Stomach (tissue), 9 donors: ENCODE measurements around the gene CHCHD6. TPM values are rescaled to one million over a fixed set of nuclear protein-coding genes. Genes with fewer than 3 reads are reported as not detected.
"Not testable (repeated sequence)": the region's sequence is repeated elsewhere in the genome, so short reads cannot be mapped to it uniquely, and the experiment has no call there.

ENCODE experiments used
- DNase-seq, 2 donors: peaks; one replicate each; pipeline versions ENCODE4 v3.0.0 to v3.0.0-alpha.2; 2013 to 2019
- H3K27ac ChIP-seq, 5 donors: fragments of 200-600 bp in 4 of 5; sonication (generic) in 4 of 5; one replicate each; pipeline ENCODE4 v1.5.1; 2013 to 2019; ENCODE audit warnings: mild to moderate bottlenecking in 1 of 5, moderate library complexity in 1 of 5
- H3K27me3 ChIP-seq, 3 donors: fragments of 200-600 bp; sonication (generic); one replicate each; pipeline ENCODE4 v1.5.1; 2017 to 2019; ENCODE audit warnings: mixed run types in 1 of 3
- H3K36me3 ChIP-seq, 4 donors: fragments of 200-600 bp; sonication (generic); 1 replicate in 3 of 4; 2 replicates in 1 of 4; pipeline ENCODE4 v1.5.1; 2016 to 2019
- H3K4me1 ChIP-seq, 4 donors: fragments of 200-600 bp; sonication (generic); one replicate each; pipeline ENCODE4 v1.5.1; 2016 to 2019
- H3K4me3 ChIP-seq, 4 donors: fragments of 200-600 bp; sonication (generic) in 3 of 4; one replicate each; pipeline ENCODE4 v1.5.1; 2016 to 2019; ENCODE audit warnings: mild to moderate bottlenecking in 1 of 4
- H3K9me3 ChIP-seq, 4 donors: fragments of 200-600 bp; sonication (generic); one replicate each; pipeline ENCODE4 v1.5.1; 2016 to 2019
- EP300 ChIP-seq: sonication (generic); formaldehyde crosslinking; IDR thresholded peaks from one replicate; pipeline ENCODE4 v1.6.1; 2017; ENCODE audit warnings: antibody characterized with exemption
- POLR2A ChIP-seq, 4 donors: fragments of 450-650 bp; IDR thresholded peaks; one replicate each; pipeline ENCODE4 v1.6.1; 2016; ENCODE audit warnings: antibody characterized with exemption in 4 of 4, control low read depth in 2 of 4, mild to moderate bottlenecking in 1 of 4, moderate library complexity in 1 of 4
- POLR2AphosphoS5 ChIP-seq, 3 donors: sonication (generic); formaldehyde crosslinking; IDR thresholded peaks; one replicate each; pipeline ENCODE4 v1.6.1; 2016; ENCODE audit warnings: antibody characterized with exemption in 3 of 3
- WGBS, 5 donors: extraction: QIAGEN DNeasy Blood & Tissue Kit in 3 of 5; methylation state at CpG; one replicate each; pipeline versions ENCODE4 v1.1.5 to v1.1.7; 2013 to 2018; 5-methylcytosine and 5-hydroxymethylcytosine counted together
- intact Hi-C: fragments of 100-400 bp; cut with DNase I; formaldehyde crosslinking; loops from one replicate; pipeline ENCODE4 v1.15.1; 2023; ENCODE audit warnings: low total_unique reads
- polyA plus RNA-seq, 3 donors: library from polyadenylated mRNA; stranded (reverse); fragments of 200-250 nt; gene quantifications; one replicate each; pipeline ENCODE4 v1.2.3, GENCODE V29; 2013
- total RNA-seq, 5 donors: library from RNA; depleted of rRNA; stranded (reverse); fragments of >200 nt; gene quantifications; one replicate each; pipeline versions ENCODE4 v1.1.0 to v1.2.3, GENCODE V29; 2014 to 2016
- TF ChIP-seq, protein P1 (sequence below), 7 experiments: fragments of 450-650 bp in 4 of 7; fragments of 200-600 bp in 3 of 7; sonication (generic) in 3 of 7; IDR thresholded peaks; one replicate each; pipeline ENCODE4 v1.5.1; 2016 to 2019; ENCODE audit warnings: antibody characterized with exemption in 7 of 7, control low read depth in 2 of 7, mild to moderate bottlenecking in 1 of 7
- donor health status: healthy with polysubstance abuse.
- donor health status: Bipolar disorder and iron deficiency.
- donor health status: healthy.

Gene CHCHD6
- total and polyA plus RNA-seq, 8 donors: 4.0 to 40.8 (median 11.9) TPM; not detected in 1

DNA sequence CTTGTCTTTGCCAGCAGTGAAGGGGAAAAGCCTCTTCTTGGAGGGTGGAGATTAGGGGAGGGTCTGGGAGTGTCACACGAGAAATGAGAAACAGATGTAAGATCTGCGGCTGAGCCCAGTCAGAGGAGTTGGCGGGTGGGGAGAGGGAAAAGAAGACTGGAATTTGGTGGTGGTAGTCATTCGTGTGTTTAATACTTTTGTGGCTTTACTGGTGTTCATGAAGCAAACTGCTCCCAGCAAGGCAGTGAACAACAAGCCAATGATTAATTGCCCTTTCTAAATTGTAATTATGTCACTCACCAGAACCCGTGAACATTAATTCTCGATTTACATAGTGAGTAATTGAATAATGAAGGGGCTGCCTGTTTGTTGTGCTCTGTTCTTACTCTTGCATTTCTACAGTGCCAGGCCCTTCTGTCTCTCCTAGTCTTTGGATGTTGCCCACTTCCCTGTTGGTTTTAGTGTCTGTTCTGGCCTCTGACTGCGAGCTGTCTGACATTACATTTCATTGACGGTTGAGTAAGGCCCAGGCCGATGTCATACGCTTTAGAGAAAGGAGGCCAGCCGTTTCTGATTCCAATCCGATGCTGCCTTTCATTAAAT, 78.0 kb downstream of the CHCHD6 start:
- no peak for TF ChIP-seq EP300
- intact Hi-C loops: no loop called here
- H3K4me1 ChIP-seq: peaks cover 0 to 12% (median 3%) of the 10 kb centered on the region in 4 donors
- no peak overlapping the region for H3K4me3 ChIP-seq
- peak overlapping the region in 3 of 5 donors; percentile 4 to 29 (median 27) for H3K27ac ChIP-seq
- H3K9me3 ChIP-seq: no peaks in the 10 kb centered on the region
- no peaks in the 10 kb centered on the region for H3K36me3 ChIP-seq
- WGBS, 5 donors: 68 to 84% (median 79%) methylated on average over 12 of the region's 12 CpGs
- no peaks in the 10 kb centered on the region for H3K27me3 ChIP-seq
- peak in 1 of 2 donors; percentile 85 for DNase-seq

DNA sequence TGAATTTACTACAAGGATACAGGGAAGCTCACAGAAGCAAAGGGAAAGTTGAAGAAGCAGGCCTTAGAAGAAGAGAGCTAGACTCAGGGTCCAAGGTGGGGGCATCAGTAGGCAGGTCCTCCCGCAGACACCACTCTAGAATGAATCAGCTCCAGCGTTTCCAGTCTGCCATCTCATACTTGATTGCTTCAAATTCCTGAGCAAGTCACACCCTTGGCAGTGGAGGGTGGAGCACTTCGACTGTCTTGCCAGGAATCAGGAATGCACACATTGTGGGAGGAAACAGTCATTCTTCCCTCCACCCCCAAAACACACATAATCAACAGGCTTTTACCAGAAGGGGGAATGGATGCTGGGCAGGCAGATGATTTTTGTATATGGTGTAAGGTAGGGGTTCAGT, 78.5 kb downstream of the CHCHD6 start:
- H3K36me3 ChIP-seq: no peaks in the 10 kb centered on the region
- TF ChIP-seq POLR2AphosphoS5 (IDR thresholded peaks at IDR 0.05): peak in 1 of 3 donors; percentile 60
- TF ChIP-seq EP300: no peak
- WGBS, 5 donors: 29 to 57% (median 42%) methylated on average over 3 of the region's 3 CpGs
- peak overlapping the region in 2 of 5 donors; percentile 27 to 29 for H3K27ac ChIP-seq
- intact Hi-C loops: no loop called here
- no peaks in the 10 kb centered on the region for H3K27me3 ChIP-seq
- DNase-seq: peak in 1 of 2 donors; percentile 62
- H3K4me1 ChIP-seq: peaks cover 0 to 12% (median 3%) of the 10 kb centered on the region in 4 donors
- H3K4me3 ChIP-seq: no peak overlapping the region
- no peaks in the 10 kb centered on the region for H3K9me3 ChIP-seq

DNA sequence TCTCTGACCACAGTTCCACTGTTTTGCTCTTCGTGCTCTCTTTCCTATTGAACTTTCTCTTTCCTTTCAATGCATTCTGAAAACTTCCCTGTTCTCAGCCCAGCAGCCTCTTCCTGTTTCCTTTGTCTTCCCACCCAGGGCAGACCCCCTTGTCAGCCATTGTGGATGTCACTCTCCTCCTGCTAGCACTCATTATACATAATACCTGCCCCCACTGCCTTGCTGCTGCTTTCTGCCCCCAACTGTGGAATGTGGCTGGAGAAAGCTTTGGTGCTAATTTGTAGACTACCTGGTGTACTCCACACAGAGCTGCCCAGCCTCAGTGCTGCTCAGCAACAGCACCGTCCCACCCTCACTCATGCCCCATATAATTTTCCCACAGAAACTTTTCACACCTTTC, 80.2 kb downstream of the CHCHD6 start:
- Histone ChIP-seq H3K4me1 (peaks cover 0 to 12% (median 3%) of the 10 kb centered on the region in 4 donors), H3K27ac (no peak overlapping the region), H3K36me3 (no peaks in the 10 kb centered on the region), H3K9me3 (no peaks in the 10 kb centered on the region), H3K4me3 (no peak overlapping the region), H3K27me3 (no peaks in the 10 kb centered on the region)
- TF ChIP-seq EP300 (no peak), POLR2AphosphoS5 (IDR thresholded peaks at IDR 0.05) (no peak), POLR2A (IDR thresholded peaks at IDR 0.05) (no peak)
- TF ChIP-seq, protein P1, sequence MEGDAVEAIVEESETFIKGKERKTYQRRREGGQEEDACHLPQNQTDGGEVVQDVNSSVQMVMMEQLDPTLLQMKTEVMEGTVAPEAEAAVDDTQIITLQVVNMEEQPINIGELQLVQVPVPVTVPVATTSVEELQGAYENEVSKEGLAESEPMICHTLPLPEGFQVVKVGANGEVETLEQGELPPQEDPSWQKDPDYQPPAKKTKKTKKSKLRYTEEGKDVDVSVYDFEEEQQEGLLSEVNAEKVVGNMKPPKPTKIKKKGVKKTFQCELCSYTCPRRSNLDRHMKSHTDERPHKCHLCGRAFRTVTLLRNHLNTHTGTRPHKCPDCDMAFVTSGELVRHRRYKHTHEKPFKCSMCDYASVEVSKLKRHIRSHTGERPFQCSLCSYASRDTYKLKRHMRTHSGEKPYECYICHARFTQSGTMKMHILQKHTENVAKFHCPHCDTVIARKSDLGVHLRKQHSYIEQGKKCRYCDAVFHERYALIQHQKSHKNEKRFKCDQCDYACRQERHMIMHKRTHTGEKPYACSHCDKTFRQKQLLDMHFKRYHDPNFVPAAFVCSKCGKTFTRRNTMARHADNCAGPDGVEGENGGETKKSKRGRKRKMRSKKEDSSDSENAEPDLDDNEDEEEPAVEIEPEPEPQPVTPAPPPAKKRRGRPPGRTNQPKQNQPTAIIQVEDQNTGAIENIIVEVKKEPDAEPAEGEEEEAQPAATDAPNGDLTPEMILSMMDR (IDR thresholded peaks at IDR 0.05): no peak
- 56 to 74% (median 72%) methylated on average over 2 of the region's 2 CpGs for WGBS, 5 donors
- no peak for DNase-seq
- intact Hi-C loops: no loop called here

DNA sequence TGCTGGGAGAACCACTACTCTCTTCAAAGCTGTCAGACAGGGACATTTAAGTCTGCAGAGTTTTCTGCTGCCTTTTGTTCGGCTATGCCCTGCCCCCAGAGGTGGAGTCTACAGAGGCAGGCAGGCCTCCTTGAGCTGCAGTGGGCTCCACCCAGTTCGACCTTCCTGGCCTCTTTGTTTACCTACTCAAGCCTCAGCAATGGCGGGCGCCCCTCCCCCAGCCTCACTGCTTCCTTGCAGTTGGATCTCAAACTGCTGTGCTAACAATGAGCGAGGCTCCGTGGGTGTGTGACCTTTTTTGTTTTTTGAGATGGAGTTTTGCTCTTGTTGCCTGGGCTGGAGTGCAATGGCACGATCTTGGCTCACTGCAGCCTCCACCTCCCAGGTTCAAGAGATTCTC, 87.3 kb downstream of the CHCHD6 start:
- intact Hi-C loops, H3K27ac ChIP-seq, H3K4me3 ChIP-seq, DNase-seq, H3K36me3 ChIP-seq, H3K4me1 ChIP-seq, H3K27me3 ChIP-seq: not testable (repeated sequence)
- WGBS, 5 donors: 64 to 78% (median 77%) methylated on average over 6 to 7 of the region's 7 CpGs
- peaks cover 0 to 15% (median 12%) of the 10 kb centered on the region in 4 donors for H3K9me3 ChIP-seq

DNA sequence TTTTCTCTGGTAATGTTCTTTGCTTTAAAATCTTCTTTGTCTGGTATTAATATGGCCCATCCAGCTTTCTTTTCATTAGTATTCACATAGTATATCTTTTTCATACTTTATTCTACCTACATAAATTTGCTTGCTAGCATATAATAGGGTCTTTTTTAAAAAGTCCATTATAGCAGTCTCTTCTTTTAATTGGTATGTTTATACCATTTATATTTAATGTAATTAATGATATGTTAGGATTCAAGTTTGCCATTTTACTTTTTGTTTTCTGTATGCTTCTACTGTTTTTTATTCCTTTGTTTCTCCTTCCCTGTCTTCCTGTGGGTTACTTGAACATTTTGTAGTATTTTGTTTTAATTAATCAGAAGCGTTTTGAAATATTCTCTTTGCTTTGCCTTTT, 89.0 kb downstream of the CHCHD6 start:
- intact Hi-C loops: no loop called here
- no peak overlapping the region for H3K27ac ChIP-seq
- TF ChIP-seq EP300: no peak
- no peaks in the 10 kb centered on the region for H3K36me3 ChIP-seq
- no peak for DNase-seq
- WGBS, 5 donors: 89 to 98% (median 93%) methylated on average over 1 of the region's 1 CpG
- no peaks in the 10 kb centered on the region for H3K27me3 ChIP-seq
- no peak overlapping the region for H3K4me3 ChIP-seq
- no peaks in the 10 kb centered on the region for H3K4me1 ChIP-seq
- peaks cover 0 to 15% (median 12%) of the 10 kb centered on the region in 4 donors for H3K9me3 ChIP-seq

DNA sequence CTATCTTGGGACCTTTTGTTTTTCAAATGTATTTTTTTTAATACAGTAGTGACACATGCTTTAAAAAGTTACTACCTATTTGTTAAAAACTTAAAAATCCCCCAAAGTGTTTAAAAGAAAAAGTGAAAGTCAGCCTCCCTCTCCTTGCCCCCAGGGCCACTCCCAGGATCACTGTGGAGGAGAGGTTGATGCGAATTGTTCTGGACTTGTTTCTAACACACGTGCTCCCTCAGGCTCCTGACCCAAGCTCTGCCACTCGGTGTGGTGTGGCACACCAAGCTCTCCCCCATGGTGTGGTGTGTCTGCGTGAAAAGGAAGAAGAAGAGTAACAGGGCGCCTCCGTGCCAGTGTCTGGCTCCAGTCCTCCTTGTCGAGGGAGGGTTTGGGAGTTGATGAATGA, 93.5 kb downstream of the CHCHD6 start:
- intact Hi-C loops: no loop called here
- TF ChIP-seq POLR2AphosphoS5 (IDR thresholded peaks at IDR 0.05): no peak
- no peak for TF ChIP-seq EP300
- TF ChIP-seq POLR2A (IDR thresholded peaks at IDR 0.05): no peak
- TF ChIP-seq, protein P1 (IDR thresholded peaks at IDR 0.05): no peak
- DNase-seq: no peak
- 89 to 97% (median 91%) methylated on average over 7 of the region's 7 CpGs for WGBS, 5 donors
- Histone ChIP-seq H3K4me1 (no peaks in the 10 kb centered on the region), H3K9me3 (peaks cover 0 to 15% (median 5%) of the 10 kb centered on the region in 4 donors), H3K4me3 (no peak overlapping the region), H3K27ac (no peak overlapping the region), H3K36me3 (peaks cover 0 to 6% (median 0%) of the 10 kb centered on the region in 4 donors), H3K27me3 (no peaks in the 10 kb centered on the region)
